Measurements from ENCODE around the gene DPEP1.

- TF ChIP-seq CTCF (IDR thresholded peaks at IDR 0.05) (no peak), EP300 (IDR thresholded peaks at IDR 0.05) (no peak), POLR2AphosphoS5 (IDR thresholded peaks at IDR 0.05) (no peak)
These were observed 57.3 kb downstream of the DPEP1 start for GRCh38 chr16:89670496-89671431.

Data from sigmoid colon (tissue), 4 donors.